HepG2 (cell line): Measurements from ENCODE around the gene PRKCB. TPM values are rescaled to one million over a fixed set of nuclear protein-coding genes. Genes with fewer than 3 reads are reported as not detected.

ENCODE experiments used
- ATAC-seq: fragments of 200-7000 bp; cut with Tn5 transposase; 3 replicates; pipeline ENCODE4 v1.9.1; 2020; ENCODE audit warnings: mild to moderate bottlenecking, moderate library complexity
- BruUV-seq: library from RNA; stranded (reverse); fragments of 400-500 nt; replicated peaks from 2 replicates; lab custom pipeline; 2021; lab: Mats Ljungman, UMichigan
- CTCF ChIA-PET: fragments of 300-600 bp; formaldehyde crosslinking; extraction: SDS; loops from one replicate; lab custom pipeline; 2021; ENCODE audit warnings: low total read pairs, inconsistent platforms, low intra/inter-chr PET ratio; lab: Yijun Ruan, JAX
- POLR2A ChIA-PET: fragments of 350-600 bp; sonication (Branson Sonifier 250); formaldehyde crosslinking; loops from one replicate; lab custom pipeline; 2020; ENCODE audit warnings: antibody characterized with exemption, inconsistent platforms; lab: Yijun Ruan, JAX
- DNase-seq: peaks from one replicate; pipeline ENCODE4 v3.0.0-alpha.2; 2015; ENCODE audit warnings: low spot score
- FAIRE-seq: peaks from 3 replicates; lab custom pipeline; 2011; peaks lifted over from hg19 to GRCh38; lab: Jason Lieb, UNC
- H2AFZ ChIP-seq: one replicate; pipeline ENCODE4 v1.6.1; 2011; ENCODE audit warnings: low read length, inconsistent platforms
- H3K27ac ChIP-seq: fragments of 300-600 bp; 3 replicates; pipeline ENCODE4 v1.8.0; 2011; ENCODE audit warnings: mixed run types, mild to moderate bottlenecking, mixed read lengths, low read length, inconsistent platforms; ENCODE audit not compliant: insufficient read depth; ENCODE audit errors: extremely low read length
- H3K27me3 ChIP-seq, 2 experiments: fragments of 200-600 bp in 1 of 2; 2 replicates in 1 of 2; 3 replicates in 1 of 2; pipeline versions ENCODE4 v1.6.0 to v1.8.0; 2011; ENCODE audit warnings: low read length in 2 of 2, mild to moderate bottlenecking in 2 of 2, moderate library complexity in 2 of 2, inconsistent platforms in 1 of 2; ENCODE audit not compliant: insufficient read depth in 2 of 2, control insufficient read depth in 1 of 2
- H3K36me3 ChIP-seq, 2 experiments: fragments of 200-600 bp in 1 of 2; replicated peaks in 1 of 2; 2 replicates in 1 of 2; 3 replicates in 1 of 2; pipeline versions ENCODE4 v1.5.1 to v1.8.0; 2011; ENCODE audit warnings: low read length in 2 of 2, inconsistent platforms in 1 of 2; ENCODE audit not compliant: insufficient read depth in 2 of 2, control insufficient read depth in 1 of 2
- H3K4me1 ChIP-seq: 2 replicates; pipeline ENCODE4 v1.5.1; 2012; ENCODE audit warnings: low read length, inconsistent platforms; ENCODE audit not compliant: insufficient read depth
- H3K4me2 ChIP-seq: 2 replicates; pipeline ENCODE4 v1.6.0; 2011; ENCODE audit warnings: low read depth, low read length, inconsistent platforms
- H3K4me3 ChIP-seq, 3 experiments: fragments of 200-600 bp in 1 of 3; sonication (generic), shearing (Covaris generic) in 1 of 3; replicated peaks in 1 of 3; 2 replicates each; pipeline ENCODE4 v1.5.1; 2011 to 2016; ENCODE audit warnings: low read length in 3 of 3, inconsistent platforms in 2 of 3, low read depth in 2 of 3, mild to moderate bottlenecking in 2 of 3, control low read depth in 1 of 3, mixed read lengths in 1 of 3; ENCODE audit not compliant: insufficient read depth in 1 of 3
- H3K79me2 ChIP-seq: one replicate; pipeline ENCODE4 v1.6.1; 2011; ENCODE audit warnings: low read length, inconsistent platforms; ENCODE audit not compliant: insufficient read depth
- H3K9ac ChIP-seq: 2 replicates; pipeline ENCODE4 v1.6.0; 2011; ENCODE audit warnings: mild to moderate bottlenecking, low read depth, low read length, inconsistent platforms; ENCODE audit not compliant: insufficient read depth
- H3K9me3 ChIP-seq: 2 replicates; pipeline ENCODE4 v1.5.1; 2012; ENCODE audit warnings: mild to moderate bottlenecking, low read length
- H4K20me1 ChIP-seq: 2 replicates; pipeline ENCODE4 v1.6.0; 2011; ENCODE audit warnings: inconsistent platforms, mild to moderate bottlenecking, low read length, moderate library complexity; ENCODE audit not compliant: insufficient read depth
- CCDC6 ChIP-seq: sonication (generic); formaldehyde crosslinking; IDR thresholded peaks from 2 replicates; pipeline ENCODE4 v1.8.1; 2022; ENCODE audit warnings: mild to moderate bottlenecking, missing genetic modification reagents, moderate library complexity
- ZNF790 ChIP-seq: sonication (generic); formaldehyde crosslinking; IDR thresholded peaks from 2 replicates; pipeline ENCODE4 v1.8.0; 2022; ENCODE audit warnings: missing genetic modification reagents, mild to moderate bottlenecking, borderline replicate concordance
- WGBS: methylation state at CpG from one replicate; pipeline ENCODE4 v1.1.6; 2017; ENCODE audit warnings: low lambda C conversion rate; 5-methylcytosine and 5-hydroxymethylcytosine counted together
- in situ Hi-C: cut with HindIII; loops from 2 replicates; pipeline ENCODE4 v1.10.0; 2017; ENCODE audit warnings: low pct_unique_long_range_greater_than_20kb; ENCODE audit not compliant: extremely low pct_ligation_motif_present
- intact Hi-C: fragments of 100-400 bp; cut with micrococcal nuclease; formaldehyde crosslinking; loops from one replicate; pipeline ENCODE4 v1.10.0; 2022; ENCODE audit not compliant: unreplicated experiment
- polyA plus RNA-seq, 8 experiments: library from polyadenylated mRNA; depleted of rRNA in 3 of 8; stranded (reverse) in 7 of 8; unstranded in 1 of 8; fragments of >200 nt; fragmentation: Illumina TruSeq in 4 of 8; extraction: Trizol in 4 of 8; gene quantifications; 2 replicates each; pipeline versions ENCODE4 v1.2.1 to v1.2.3, GENCODE V29; 2011 to 2016; ENCODE audit warnings: low read depth in 4 of 8, missing spikeins in 1 of 8, mixed read lengths in 1 of 8; ENCODE audit not compliant: insufficient read depth in 1 of 8
- total RNA-seq, 5 experiments: library from RNA; depleted of rRNA; stranded (reverse); fragments of >200 nt; fragmentation: Illumina TruSeq; extraction: Trizol; gene quantifications; 2 replicates each; pipeline ENCODE4 v1.2.3, GENCODE V29; 2016; ENCODE audit warnings: low read depth in 1 of 5
- TF ChIP-seq, protein P1 (sequence below): sonication (generic); formaldehyde crosslinking; IDR thresholded peaks from 2 replicates; pipeline ENCODE4 v1.5.0; 2020; ENCODE audit warnings: mild to moderate bottlenecking, missing genetic modification reagents
- TF ChIP-seq, protein P2 (sequence below): IDR thresholded peaks from 2 replicates; pipeline ENCODE4 v1.6.1; 2016; ENCODE audit warnings: missing compliant biosample characterization, missing genetic modification reagents, borderline replicate concordance
- TF ChIP-seq, protein P3 (sequence below): sonication (generic); formaldehyde crosslinking; IDR thresholded peaks from 2 replicates; pipeline ENCODE4 v1.9.0; 2021; ENCODE audit warnings: missing genetic modification reagents, mild to moderate bottlenecking, borderline replicate concordance
- TF ChIP-seq, protein P4 (sequence below): sonication (generic); formaldehyde crosslinking; IDR thresholded peaks from 2 replicates; pipeline ENCODE4 v1.5.0; 2020; ENCODE audit warnings: missing genetic modification reagents

The PRKCB gene
- total and polyA plus RNA-seq, 2 of the 13 experiments (the other 11 are each of a cell fraction or from before 2014, with no cell fraction given): 0.01 TPM; not detected in 1

DNA sequence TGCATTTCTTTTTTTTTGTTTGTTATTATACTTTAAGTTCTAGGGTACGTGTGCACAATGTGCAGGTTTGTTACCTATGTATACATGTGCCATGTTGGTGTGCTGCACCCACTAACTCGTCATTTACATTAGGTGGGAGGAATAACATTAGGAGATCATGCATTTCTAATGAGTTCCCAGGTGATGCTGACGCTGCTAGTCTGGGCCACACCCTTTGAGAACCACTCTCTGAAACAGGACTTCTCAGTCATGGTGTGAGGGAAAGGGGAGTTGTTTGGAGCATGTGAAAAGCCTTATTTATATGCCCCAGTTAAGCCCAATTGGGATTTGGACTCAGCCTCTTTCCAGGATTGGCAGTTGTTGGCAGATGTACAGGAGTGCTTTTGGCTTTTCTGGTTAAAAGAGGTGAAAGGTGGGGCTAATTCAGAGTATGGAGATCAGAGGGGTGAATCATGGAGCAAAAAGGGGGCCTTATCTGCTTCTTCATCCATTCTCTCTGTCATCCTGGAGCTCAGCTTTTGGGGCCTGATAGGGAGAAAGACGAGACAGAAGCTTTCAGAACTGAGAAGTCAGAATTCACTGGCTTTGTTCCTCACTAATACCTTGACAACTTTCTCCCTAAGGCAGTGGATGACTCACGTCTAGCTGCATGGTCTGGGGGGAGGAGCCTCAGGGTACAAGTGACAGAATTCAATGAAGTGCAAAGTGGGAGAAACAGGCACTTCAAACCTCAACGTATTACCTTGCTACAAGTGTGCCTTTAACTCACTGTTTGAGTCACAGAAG lies 240.3 kb downstream of the PRKCB start:
- Histone ChIP-seq H3K36me3 (no peaks in the 10 kb centered on the region), H3K4me1 (no peaks in the 10 kb centered on the region), H3K79me2 (no peaks in the 10 kb centered on the region), H3K27ac (no peak overlapping the region), H4K20me1 (no peaks in the 10 kb centered on the region), H3K4me2 (no peak overlapping the region), H3K27me3 (0 out of 5 replicates have a peak, but pooled peaks cover 0 to 3% of the 10 kb centered on the region in 2 experiments), H2AFZ (no peak overlapping the region), H3K9me3 (no peaks in the 10 kb centered on the region), H3K9ac (no peak overlapping the region), H3K4me3 (no peak overlapping the region)
- ATAC-seq (no peak), DNase-seq (no peak), FAIRE-seq (no peak)
- TF ChIP-seq, protein P1, sequence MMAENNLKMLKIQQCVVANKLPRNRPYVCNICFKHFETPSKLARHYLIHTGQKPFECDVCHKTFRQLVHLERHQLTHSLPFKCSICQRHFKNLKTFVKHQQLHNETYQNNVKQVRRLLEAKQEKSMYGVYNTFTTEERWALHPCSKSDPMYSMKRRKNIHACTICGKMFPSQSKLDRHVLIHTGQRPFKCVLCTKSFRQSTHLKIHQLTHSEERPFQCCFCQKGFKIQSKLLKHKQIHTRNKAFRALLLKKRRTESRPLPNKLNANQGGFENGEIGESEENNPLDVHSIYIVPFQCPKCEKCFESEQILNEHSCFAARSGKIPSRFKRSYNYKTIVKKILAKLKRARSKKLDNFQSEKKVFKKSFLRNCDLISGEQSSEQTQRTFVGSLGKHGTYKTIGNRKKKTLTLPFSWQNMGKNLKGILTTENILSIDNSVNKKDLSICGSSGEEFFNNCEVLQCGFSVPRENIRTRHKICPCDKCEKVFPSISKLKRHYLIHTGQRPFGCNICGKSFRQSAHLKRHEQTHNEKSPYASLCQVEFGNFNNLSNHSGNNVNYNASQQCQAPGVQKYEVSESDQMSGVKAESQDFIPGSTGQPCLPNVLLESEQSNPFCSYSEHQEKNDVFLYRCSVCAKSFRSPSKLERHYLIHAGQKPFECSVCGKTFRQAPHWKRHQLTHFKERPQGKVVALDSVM: no peak
- no peak for TF ChIP-seq CCDC6 (CRISPR knock-in tag)
- intact Hi-C loops: no loop called here
- in situ Hi-C loops: loop anchor here (10.0 kb wide), 1 partner anchor 179 kb away; the partner anchor contains the start of gene CACNG3
- 0% methylated on average over 6 of the region's 6 CpGs for WGBS
- no TSS peak for BruUV-seq
- ChIA-PET POLR2A (no interaction called here), CTCF (interaction anchor here (0.7 kb wide), 1 partner anchor 25 kb away, joined by 3 read pairs; no protein-coding TSS in a partner anchor)

DNA sequence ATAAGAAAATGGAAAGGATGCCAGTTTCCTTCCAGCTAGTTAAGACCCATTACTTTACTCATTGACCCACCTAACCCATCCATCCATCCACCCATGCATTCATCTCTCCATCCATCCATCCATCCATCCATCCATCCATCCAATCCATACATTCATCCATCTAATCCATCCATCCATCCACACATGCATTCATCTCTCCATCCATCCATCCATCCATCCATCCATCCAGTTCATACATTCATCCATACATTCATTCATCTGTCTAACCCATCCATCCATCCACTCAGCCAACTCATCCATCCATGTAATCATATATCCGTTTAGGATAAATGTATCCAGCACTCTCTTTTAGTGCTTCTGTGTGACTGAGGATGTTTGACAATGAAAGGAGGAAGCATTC lies 241.5 kb downstream of the PRKCB start:
- no peak overlapping the region for H3K4me3 ChIP-seq
- 0 out of 5 replicates have a peak, but pooled peaks cover 0 to 3% of the 10 kb centered on the region in 2 experiments for H3K27me3 ChIP-seq
- no peak overlapping the region for H3K9ac ChIP-seq
- no peak for TF ChIP-seq ZNF790 (CRISPR knock-in tag)
- TF ChIP-seq, protein P2, sequence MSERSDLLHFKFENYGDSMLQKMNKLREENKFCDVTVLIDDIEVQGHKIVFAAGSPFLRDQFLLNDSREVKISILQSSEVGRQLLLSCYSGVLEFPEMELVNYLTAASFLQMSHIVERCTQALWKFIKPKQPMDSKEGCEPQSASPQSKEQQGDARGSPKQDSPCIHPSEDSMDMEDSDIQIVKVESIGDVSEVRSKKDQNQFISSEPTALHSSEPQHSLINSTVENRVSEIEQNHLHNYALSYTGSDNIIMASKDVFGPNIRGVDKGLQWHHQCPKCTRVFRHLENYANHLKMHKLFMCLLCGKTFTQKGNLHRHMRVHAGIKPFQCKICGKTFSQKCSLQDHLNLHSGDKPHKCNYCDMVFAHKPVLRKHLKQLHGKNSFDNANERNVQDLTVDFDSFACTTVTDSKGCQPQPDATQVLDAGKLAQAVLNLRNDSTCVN (CRISPR knock-in tag): no peak
- TF ChIP-seq, protein P3, sequence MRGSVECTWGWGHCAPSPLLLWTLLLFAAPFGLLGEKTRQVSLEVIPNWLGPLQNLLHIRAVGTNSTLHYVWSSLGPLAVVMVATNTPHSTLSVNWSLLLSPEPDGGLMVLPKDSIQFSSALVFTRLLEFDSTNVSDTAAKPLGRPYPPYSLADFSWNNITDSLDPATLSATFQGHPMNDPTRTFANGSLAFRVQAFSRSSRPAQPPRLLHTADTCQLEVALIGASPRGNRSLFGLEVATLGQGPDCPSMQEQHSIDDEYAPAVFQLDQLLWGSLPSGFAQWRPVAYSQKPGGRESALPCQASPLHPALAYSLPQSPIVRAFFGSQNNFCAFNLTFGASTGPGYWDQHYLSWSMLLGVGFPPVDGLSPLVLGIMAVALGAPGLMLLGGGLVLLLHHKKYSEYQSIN: no peak
- TF ChIP-seq, protein P4, sequence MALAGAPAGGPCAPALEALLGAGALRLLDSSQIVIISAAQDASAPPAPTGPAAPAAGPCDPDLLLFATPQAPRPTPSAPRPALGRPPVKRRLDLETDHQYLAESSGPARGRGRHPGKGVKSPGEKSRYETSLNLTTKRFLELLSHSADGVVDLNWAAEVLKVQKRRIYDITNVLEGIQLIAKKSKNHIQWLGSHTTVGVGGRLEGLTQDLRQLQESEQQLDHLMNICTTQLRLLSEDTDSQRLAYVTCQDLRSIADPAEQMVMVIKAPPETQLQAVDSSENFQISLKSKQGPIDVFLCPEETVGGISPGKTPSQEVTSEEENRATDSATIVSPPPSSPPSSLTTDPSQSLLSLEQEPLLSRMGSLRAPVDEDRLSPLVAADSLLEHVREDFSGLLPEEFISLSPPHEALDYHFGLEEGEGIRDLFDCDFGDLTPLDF (CRISPR knock-in tag): no peak
- no peak for ATAC-seq
- DNase-seq: no peak
- 0% methylated on average over 1 of the region's 1 CpG for WGBS
- H3K4me1 ChIP-seq: no peaks in the 10 kb centered on the region
- H3K36me3 ChIP-seq: no peaks in the 10 kb centered on the region
- in situ Hi-C loops: loop anchor here (10.0 kb wide), 1 partner anchor 178 kb away; the partner anchor contains the start of gene CACNG3
- H3K79me2 ChIP-seq: no peaks in the 10 kb centered on the region
- H2AFZ ChIP-seq: no peak overlapping the region
- intact Hi-C loops: no loop called here
- no peak for FAIRE-seq
- H4K20me1 ChIP-seq: no peaks in the 10 kb centered on the region
- ChIA-PET CTCF (no interaction called here), POLR2A (no interaction called here)
- BruUV-seq: no TSS peak
- H3K27ac ChIP-seq: no peak overlapping the region
- no peak overlapping the region for H3K4me2 ChIP-seq
- H3K9me3 ChIP-seq: no peaks in the 10 kb centered on the region
